GM23338 (cell line): ENCODE data around the gene AHCY. TPM values are rescaled to one million over a fixed set of nuclear protein-coding genes. Genes with fewer than 3 reads are reported as not detected.
"Not testable (repeated sequence)": the region's sequence is repeated elsewhere in the genome, so short reads cannot be mapped to it uniquely, and the experiment has no call there.

Experiments
- ATAC-seq: fragments of 200-7000 bp; cut with Tn5 transposase; 3 replicates; pipeline ENCODE4 v1.9.1; 2020
- DNase-seq: peaks from one replicate; pipeline ENCODE4 v3.0.0-alpha.2; 2015; ENCODE audit warnings: low spot score
- H2AFZ ChIP-seq: fragments of 200-600 bp; sonication (generic); 2 replicates; pipeline ENCODE4 v1.8.0; 2016; ENCODE audit warnings: antibody characterized with exemption, mild to moderate bottlenecking, moderate library complexity
- H3F3A ChIP-seq: fragments of 200-600 bp; sonication (generic); replicated peaks from 2 replicates; pipeline ENCODE4 v1.8.0; 2017; ENCODE audit warnings: antibody characterized with exemption, mixed run types, low read depth
- H3K27ac ChIP-seq: fragments of 200-600 bp; sonication (generic); 2 replicates; pipeline ENCODE4 v1.6.1; 2016; ENCODE audit warnings: low read depth
- H3K27me3 ChIP-seq: fragments of 200-600 bp; sonication (generic); 2 replicates; pipeline ENCODE4 v1.8.0; 2016; ENCODE audit warnings: mild to moderate bottlenecking, mixed run types, moderate library complexity; ENCODE audit not compliant: insufficient read depth
- H3K36me3 ChIP-seq: fragments of 200-600 bp; sonication (generic); 2 replicates; pipeline ENCODE4 v1.8.0; 2016; ENCODE audit warnings: mild to moderate bottlenecking; ENCODE audit not compliant: insufficient read depth
- H3K4me1 ChIP-seq: fragments of 200-600 bp; sonication (generic); 2 replicates; pipeline ENCODE4 v1.8.0; 2016; ENCODE audit warnings: mild to moderate bottlenecking, moderate library complexity; ENCODE audit not compliant: insufficient read depth
- H3K4me2 ChIP-seq: fragments of 200-600 bp; sonication (generic); 2 replicates; pipeline ENCODE4 v1.7.1; 2017; ENCODE audit warnings: mixed run types
- H3K4me3 ChIP-seq: fragments of 200-600 bp; sonication (generic); 2 replicates; pipeline ENCODE4 v1.6.1; 2016; ENCODE audit warnings: mixed run types
- H3K79me2 ChIP-seq: fragments of 200-600 bp; sonication (generic); replicated peaks from 2 replicates; pipeline ENCODE4 v1.8.0; 2017; ENCODE audit warnings: mild to moderate bottlenecking; ENCODE audit not compliant: insufficient read depth
- H3K9me2 ChIP-seq: fragments of 200-600 bp; sonication (generic); 2 replicates; pipeline ENCODE4 v1.8.0; 2017; ENCODE audit not compliant: insufficient read depth
- H4K20me1 ChIP-seq: fragments of 200-600 bp; sonication (generic); replicated peaks from 2 replicates; pipeline ENCODE4 v1.8.0; 2017; ENCODE audit warnings: mild to moderate bottlenecking; ENCODE audit not compliant: insufficient read depth
- H3K27ac Mint-ChIP-seq: 2 replicates; pipeline ENCODE4 v1.8.0; 2020; ENCODE audit warnings: inconsistent platforms, mild to moderate bottlenecking, moderate library complexity, mixed read lengths
- H3K27me3 Mint-ChIP-seq: 3 replicates; pipeline ENCODE4 v1.8.0; 2022; ENCODE audit warnings: low read depth, mild to moderate bottlenecking, moderate library complexity, mixed read lengths, inconsistent platforms; ENCODE audit not compliant: insufficient read depth, poor library complexity
- H3K36me3 Mint-ChIP-seq: 3 replicates; pipeline ENCODE4 v1.8.0; 2021; ENCODE audit warnings: low read depth, mild to moderate bottlenecking, inconsistent platforms, moderate library complexity, mixed read lengths
- H3K4me1 Mint-ChIP-seq: 3 replicates; pipeline ENCODE4 v1.8.0; 2020; ENCODE audit warnings: mild to moderate bottlenecking, inconsistent platforms, mixed read lengths
- H3K4me3 Mint-ChIP-seq: 3 replicates; pipeline ENCODE4 v1.8.0; 2021; ENCODE audit warnings: moderate library complexity, mild to moderate bottlenecking, inconsistent platforms, mixed read lengths
- H3K9me3 Mint-ChIP-seq: 3 replicates; pipeline ENCODE4 v1.8.0; 2020; ENCODE audit warnings: moderate library complexity, mild to moderate bottlenecking, inconsistent platforms, mixed read lengths
- STAT1 ChIP-seq: IDR thresholded peaks from one replicate; pipeline ENCODE4 v1.6.1; 2016; ENCODE audit warnings: antibody characterized with exemption; ENCODE audit not compliant: unreplicated experiment
- ZNF331 ChIP-seq: fragments of 250-450 bp; sonication (Bioruptor Pico); IDR thresholded peaks from 2 replicates; pipeline ENCODE4 v1.5.0; 2020; ENCODE audit warnings: low read depth, mild to moderate bottlenecking, moderate library complexity
- ZNF462 ChIP-seq: fragments of 250-450 bp; sonication (Bioruptor Pico); IDR thresholded peaks from 2 replicates; pipeline ENCODE4 v1.5.0; 2020; ENCODE audit warnings: mild to moderate bottlenecking, moderate library complexity
- polyA plus RNA-seq: library from polyadenylated mRNA; unstranded; fragments of >200 nt; fragmentation: Nextera tagmentation; extraction: Ambion mirVana; gene quantifications from 2 replicates; pipeline ENCODE4 v1.2.1, GENCODE V29; 2016
- total RNA-seq: library from RNA; depleted of rRNA; stranded (reverse); fragments of >200 nt; shearing (Covaris generic); gene quantifications from 2 replicates; pipeline ENCODE4 v1.2.3, GENCODE V29; 2014

Gene AHCY
- total and polyA plus RNA-seq, 2 experiments from 2014 or later: 138 to 423 TPM

- ATAC-seq, H3K27ac Mint-ChIP-seq, H3K4me3 Mint-ChIP-seq, H3K4me2 ChIP-seq, H2AFZ ChIP-seq, H3K27me3 Mint-ChIP-seq, H3K36me3 Mint-ChIP-seq, H3F3A ChIP-seq, H3K9me3 Mint-ChIP-seq, H3K4me3 ChIP-seq, H3K9me2 ChIP-seq, H3K36me3 ChIP-seq, H3K4me1 Mint-ChIP-seq, H3K27ac ChIP-seq, H4K20me1 ChIP-seq, H3K79me2 ChIP-seq, DNase-seq, H3K27me3 ChIP-seq: not testable (repeated sequence)
- 0 out of 2 replicates have a peak, but pooled peaks cover 10% of the 10 kb centered on the region for H3K4me1 ChIP-seq
Observed at GRCh38 chr20:34242015-34242414, 61.1 kb downstream of the AHCY start.

GRCh38 chr20:34240693-34241615 is 62.2 kb downstream of the AHCY start, which contains the start of gene ASIP:
Gene ASIP, plus strand, starts transcription at chr20:34241423. Its CDS starts 18,952 bp downstream, at chr20:34260375.
- H3K36me3 Mint-ChIP-seq: no peaks in the 10 kb centered on the region
- no peaks in the 10 kb centered on the region for H3K79me2 ChIP-seq
- 0 out of 2 replicates have a peak within 1 kb of the TSS, but pooled peaks have one; percentile 11 for H3K4me2 ChIP-seq
- 0 out of 2 replicates have a peak, but pooled peaks cover 10% of the 10 kb centered on the region for H3K4me1 ChIP-seq
- no peaks in the 10 kb centered on the region for H3F3A ChIP-seq
- no peaks in the 10 kb centered on the region for H3K27me3 Mint-ChIP-seq
- peaks cover 7% of the 10 kb centered on the region; the same call in 2 of the 3 replicates for H3K4me1 Mint-ChIP-seq
- H3K36me3 ChIP-seq: no peaks in the 10 kb centered on the region
- no peak for TF ChIP-seq ZNF462 (CRISPR knock-in tag)
- no peak for TF ChIP-seq ZNF331 (CRISPR knock-in tag)
- TF ChIP-seq STAT1: no peak
- no peaks in the 10 kb centered on the region for H4K20me1 ChIP-seq
- H3K4me3 Mint-ChIP-seq: no peak within 1 kb of the TSS
- H3K27me3 ChIP-seq: no peaks in the 10 kb centered on the region
- no peak within 1 kb of the TSS for H3K4me3 ChIP-seq
- H3K9me3 Mint-ChIP-seq: peaks cover 6% of the 10 kb centered on the region
- DNase-seq (peak; percentile 18), ATAC-seq (peak; percentile 57)
- peak within 1 kb of the TSS; percentile 48 for H2AFZ ChIP-seq
- H3K27ac ChIP-seq: no peak within 1 kb of the TSS
- no peak within 1 kb of the TSS for H3K27ac Mint-ChIP-seq
- no peaks in the 10 kb centered on the region for H3K9me2 ChIP-seq
